Retinal pigment epithelial cell (primary cell): Measurements from ENCODE around the gene ARSA.

ENCODE experiments used
- DNase-seq: peaks from one replicate; pipeline ENCODE4 v3.0.0-alpha.2; 2010; ENCODE audit warnings: low read depth
- H3K4me3 ChIP-seq: 2 replicates; pipeline ENCODE4 v1.5.1; 2011; ENCODE audit warnings: mild to moderate bottlenecking, low read length, control low read depth, moderate library complexity
- TF ChIP-seq, protein P1 (sequence below): conservative IDR thresholded peaks from 2 replicates; pipeline ENCODE4 v1.5.1; 2011; ENCODE audit warnings: low read depth, low read length, control low read depth, inconsistent platforms

ARSA gene

GRCh38 chr22:50673231-50674129 lies 45.5 kb upstream of the ARSA start:
- no peak for DNase-seq
- TF ChIP-seq, protein P1, sequence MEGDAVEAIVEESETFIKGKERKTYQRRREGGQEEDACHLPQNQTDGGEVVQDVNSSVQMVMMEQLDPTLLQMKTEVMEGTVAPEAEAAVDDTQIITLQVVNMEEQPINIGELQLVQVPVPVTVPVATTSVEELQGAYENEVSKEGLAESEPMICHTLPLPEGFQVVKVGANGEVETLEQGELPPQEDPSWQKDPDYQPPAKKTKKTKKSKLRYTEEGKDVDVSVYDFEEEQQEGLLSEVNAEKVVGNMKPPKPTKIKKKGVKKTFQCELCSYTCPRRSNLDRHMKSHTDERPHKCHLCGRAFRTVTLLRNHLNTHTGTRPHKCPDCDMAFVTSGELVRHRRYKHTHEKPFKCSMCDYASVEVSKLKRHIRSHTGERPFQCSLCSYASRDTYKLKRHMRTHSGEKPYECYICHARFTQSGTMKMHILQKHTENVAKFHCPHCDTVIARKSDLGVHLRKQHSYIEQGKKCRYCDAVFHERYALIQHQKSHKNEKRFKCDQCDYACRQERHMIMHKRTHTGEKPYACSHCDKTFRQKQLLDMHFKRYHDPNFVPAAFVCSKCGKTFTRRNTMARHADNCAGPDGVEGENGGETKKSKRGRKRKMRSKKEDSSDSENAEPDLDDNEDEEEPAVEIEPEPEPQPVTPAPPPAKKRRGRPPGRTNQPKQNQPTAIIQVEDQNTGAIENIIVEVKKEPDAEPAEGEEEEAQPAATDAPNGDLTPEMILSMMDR = no peak
- no peak overlapping the region for H3K4me3 ChIP-seq

- TF ChIP-seq, protein P1 = no peak
- DNase-seq = no peak
- no peak within 1 kb of the TSS for H3K4me3 ChIP-seq
Observed at GRCh38 chr22:50672471-50673230, 44.7 kb upstream of the ARSA start, which contains the start of gene SHANK3. Gene SHANK3 (plus strand): TSS chr22:50672823.

DNA sequence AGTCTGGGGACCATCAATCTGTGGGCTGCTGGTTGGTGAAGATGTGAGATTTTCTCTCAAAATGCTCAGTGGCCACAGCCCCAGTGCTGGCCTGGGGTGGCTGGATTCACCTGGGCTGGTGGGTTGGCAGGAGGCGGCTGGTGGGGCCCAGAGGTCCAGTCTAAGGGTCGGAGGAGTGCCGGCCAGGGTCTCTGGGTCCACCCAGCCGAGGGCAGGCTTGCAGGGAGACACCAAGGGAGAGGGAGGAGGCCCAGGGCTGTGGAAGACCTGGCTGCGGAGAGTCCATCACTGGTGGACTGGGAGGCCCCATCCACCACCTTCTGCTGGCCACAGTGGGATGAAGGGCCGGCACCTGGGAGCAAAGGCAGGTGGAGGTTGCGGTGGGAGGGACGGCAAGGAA lies 44.1 kb upstream of the ARSA start:
- no peak for DNase-seq

GRCh38 chr22:50671641-50672040 lies 43.7 kb upstream of the ARSA start:
- TF ChIP-seq, protein P1 = no peak
- no peak overlapping the region for H3K4me3 ChIP-seq
- DNase-seq = no peak

More for the DNA sequence above, 44.1 kb upstream of the ARSA start:
- H3K4me3 ChIP-seq = no peak overlapping the region
- TF ChIP-seq, protein P1 = no peak

DNA sequence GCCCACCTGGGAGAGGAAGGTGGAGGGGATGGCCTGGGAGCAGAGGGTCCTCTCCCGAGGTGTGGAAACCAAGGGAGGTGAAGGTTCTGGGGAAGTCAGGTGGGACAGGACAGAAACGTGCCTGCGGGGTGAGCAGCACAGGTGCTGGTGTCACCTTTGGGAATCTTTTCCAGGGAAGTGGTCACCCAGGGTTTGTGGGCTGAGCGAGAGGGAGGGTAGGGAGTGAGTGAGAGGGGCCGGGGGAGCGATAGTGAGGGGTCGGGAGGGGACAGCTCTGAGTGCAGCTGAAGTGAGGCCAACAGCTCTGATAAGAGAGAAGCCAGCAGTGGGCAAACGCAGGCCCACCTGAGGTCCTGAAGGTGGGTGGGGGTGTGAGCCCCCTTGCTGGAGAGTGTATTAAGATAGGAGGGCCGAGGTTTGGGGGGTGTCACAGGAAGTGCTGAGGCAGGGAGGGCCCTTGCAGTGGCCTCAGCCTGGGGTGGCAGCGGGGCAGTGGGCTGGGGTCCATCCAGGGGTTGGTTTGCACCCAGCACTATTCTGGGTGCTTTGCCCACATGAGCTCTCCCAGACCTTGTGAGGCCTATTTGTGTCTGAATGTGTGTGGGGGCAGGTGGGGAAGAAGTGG lies 43.1 kb upstream of the ARSA start:
- TF ChIP-seq, protein P1 = no peak

GRCh38 chr22:50670513-50670912 lies 42.6 kb upstream of the ARSA start:
- TF ChIP-seq, protein P1 = no peak
- H3K4me3 ChIP-seq = no peak overlapping the region
- DNase-seq = no peak

More for the DNA sequence above, 43.1 kb upstream of the ARSA start:
- no peak overlapping the region for H3K4me3 ChIP-seq
- no peak for DNase-seq
